Upper lobe of left lung (tissue), 6 donors: Measurements from ENCODE around the gene MARK1. TPM values are rescaled to one million over a fixed set of nuclear protein-coding genes. Genes with fewer than 3 reads are reported as not detected.

Experiments used
- ATAC-seq, 2 donors: fragments of 200-7000 bp; cut with Tn5 transposase; one replicate each; pipeline ENCODE4 v1.9.1; 2022; ENCODE audit warnings: mild to moderate bottlenecking in 2 of 2, moderate library complexity in 2 of 2; ENCODE audit not compliant: low FRiP score in 2 of 2
- DNase-seq, 2 donors: peaks; one replicate each; pipeline ENCODE4 v3.0.0-alpha.2; 2019 to 2020
- H3K27ac ChIP-seq, 4 donors: fragments of 200-600 bp; sonication (generic); one replicate each; pipeline ENCODE4 v1.5.1; 2016 to 2019
- H3K27me3 ChIP-seq, 4 donors: fragments of 200-600 bp; sonication (generic); one replicate each; pipeline ENCODE4 v1.5.1; 2017 to 2019
- H3K36me3 ChIP-seq, 4 donors: fragments of 200-600 bp; sonication (generic); one replicate each; pipeline ENCODE4 v1.5.1; 2016 to 2019
- H3K4me1 ChIP-seq, 4 donors: fragments of 200-600 bp; sonication (generic); one replicate each; pipeline ENCODE4 v1.5.1; 2018 to 2019
- H3K4me3 ChIP-seq, 4 donors: fragments of 200-600 bp; sonication (generic); one replicate each; pipeline ENCODE4 v1.5.1; 2017 to 2019; ENCODE audit warnings: mild to moderate bottlenecking in 2 of 4, moderate library complexity in 1 of 4
- H3K9me3 ChIP-seq, 4 donors: fragments of 200-600 bp; sonication (generic); one replicate each; pipeline ENCODE4 v1.5.1; 2018 to 2019
- CTCF ChIP-seq, 6 experiments: fragments of 450-650 bp in 4 of 6; fragments of 200-600 bp in 2 of 6; sonication (generic) in 2 of 6; IDR thresholded peaks; one replicate each; pipeline ENCODE4 v1.5.1; 2016 to 2019; ENCODE audit warnings: antibody characterized with exemption in 6 of 6
- EP300 ChIP-seq, 4 donors: sonication (generic); formaldehyde crosslinking; IDR thresholded peaks; one replicate each; pipeline ENCODE4 v1.5.1; 2017; ENCODE audit warnings: antibody characterized with exemption in 4 of 4, control low read depth in 2 of 4
- POLR2A ChIP-seq, 4 donors: fragments of 450-650 bp; IDR thresholded peaks; one replicate each; pipeline ENCODE4 v1.5.1; 2016 to 2017; ENCODE audit warnings: antibody characterized with exemption in 4 of 4, mild to moderate bottlenecking in 2 of 4
- POLR2AphosphoS5 ChIP-seq, 2 donors: sonication (generic); formaldehyde crosslinking; IDR thresholded peaks; one replicate each; pipeline ENCODE4 v1.5.1; 2017; ENCODE audit warnings: antibody characterized with exemption in 2 of 2
- WGBS, 2 donors: methylation state at CpG; one replicate each; pipeline ENCODE4 v1.1.5; 2017 to 2018; 5-methylcytosine and 5-hydroxymethylcytosine counted together
- total RNA-seq, 6 donors: library from RNA; depleted of rRNA in 4 of 6; stranded (reverse); fragments of >200 nt in 4 of 6; gene quantifications; one replicate each; pipeline versions ENCODE4 v1.1.0 to v1.2.1, GENCODE V29; 2016 to 2021
- donor health status: DM: no; HTN: no; CAD: no; lungs with moderate emphysema.
- donor health status: DM: no; HTN: yes; CAD: no; lungs with severe emphysema.

The MARK1 gene
- total RNA-seq = 1 to 10 TPM; 1.0 to 3.6 (median 1.8) TPM

GRCh38 chr1:220527908-220528678 is at the start of gene MARK1:
MARK1 (plus strand) TSS chr1:220528136; CDS start chr1:220528823, 687 bp downstream.
- DNase-seq = peak; percentile 27 to 91
- no peaks in the 10 kb centered on the region for H3K9me3 ChIP-seq
- peaks cover 0 to 22% (median 11%) of the 10 kb centered on the region in 4 donors for H3K27me3 ChIP-seq
- H3K4me3 ChIP-seq = peak within 1 kb of the TSS; percentile 55 to 69 (median 58)
- no peaks in the 10 kb centered on the region for H3K36me3 ChIP-seq
- H3K27ac ChIP-seq = peak within 1 kb of the TSS; percentile 64 to 84 (median 80)
- H3K4me1 ChIP-seq = peaks cover 9 to 27% (median 16%) of the 10 kb centered on the region in 4 donors
- WGBS, 2 donors = 0 to 1% methylated on average over 27 to 35 of the region's 96 CpGs
- ATAC-seq = peak; percentile 51 to 94
- TF ChIP-seq POLR2A (IDR thresholded peaks at IDR 0.05) (peak in 2 of 4 donors; percentile 12 to 20), POLR2AphosphoS5 (IDR thresholded peaks at IDR 0.05) (no peak), CTCF (IDR thresholded peaks at IDR 0.05) (peak in 1 of 6 experiments; percentile 9), EP300 (IDR thresholded peaks at IDR 0.05) (no peak)

- TF ChIP-seq EP300 (IDR thresholded peaks at IDR 0.05) (no peak), POLR2AphosphoS5 (IDR thresholded peaks at IDR 0.05) (no peak), CTCF (IDR thresholded peaks at IDR 0.05) (no peak), POLR2A (IDR thresholded peaks at IDR 0.05) (no peak)
- DNase-seq (no peak), ATAC-seq (peak in 1 of 2 donors; percentile 84)
- Histone ChIP-seq H3K4me3 (no peak overlapping the region), H3K4me1 (no peaks in the 10 kb centered on the region), H3K9me3 (peaks cover 0 to 4% (median 0%) of the 10 kb centered on the region in 4 donors), H3K36me3 (no peaks in the 10 kb centered on the region), H3K27ac (peak overlapping the region in 3 of 4 donors; percentile 9 to 67 (median 17)), H3K27me3 (no peaks in the 10 kb centered on the region)
- 61 to 62% methylated on average over 6 of the region's 6 CpGs for WGBS, 2 donors
These were observed 44.2 kb upstream of the MARK1 start for GRCh38 chr1:220483700-220484099.

- Histone ChIP-seq H3K27me3 (no peaks in the 10 kb centered on the region), H3K4me1 (no peaks in the 10 kb centered on the region), H3K27ac (peak overlapping the region in 3 of 4 donors; percentile 9 to 67 (median 17)), H3K4me3 (no peak overlapping the region), H3K9me3 (peaks cover 0 to 4% (median 0%) of the 10 kb centered on the region in 4 donors), H3K36me3 (no peaks in the 10 kb centered on the region)
- DNase-seq = no peak
- no peak for TF ChIP-seq POLR2A (IDR thresholded peaks at IDR 0.05)
- peak in 1 of 2 donors; percentile 67 for ATAC-seq
These were observed 43.8 kb upstream of the MARK1 start for GRCh38 chr1:220484135-220484534.

GRCh38 chr1:220485131-220485530 is 42.8 kb upstream of the MARK1 start:
- DNase-seq = no peak
- 67 to 69% methylated on average over 3 of the region's 3 CpGs for WGBS, 2 donors
- peak overlapping the region in 1 of 4 donors; percentile 18 for H3K27ac ChIP-seq

More at GRCh38 chr1:220485131-220485530, 42.8 kb upstream of the MARK1 start:
- Histone ChIP-seq H3K9me3 (peaks cover 0 to 4% (median 0%) of the 10 kb centered on the region in 4 donors), H3K4me1 (no peaks in the 10 kb centered on the region), H3K4me3 (no peak overlapping the region), H3K36me3 (no peaks in the 10 kb centered on the region), H3K27me3 (no peaks in the 10 kb centered on the region)
- no peak for ATAC-seq
- TF ChIP-seq POLR2A (IDR thresholded peaks at IDR 0.05) = no peak
- no peak for TF ChIP-seq POLR2AphosphoS5 (IDR thresholded peaks at IDR 0.05)
- no peak for TF ChIP-seq CTCF (IDR thresholded peaks at IDR 0.05)
- no peak for TF ChIP-seq EP300 (IDR thresholded peaks at IDR 0.05)
